Caco-2 (cell line): ENCODE data around the gene FADS3. TPM values are rescaled to one million over a fixed set of nuclear protein-coding genes. Genes with fewer than 3 reads are reported as not detected.
A peak's percentile ranks its signal among the peaks of the same experiment; 100 is the strongest.

Experiments
- BruUV-seq: library from RNA; stranded (reverse); fragments of 400-500 nt; replicated peaks from 2 replicates; lab custom pipeline; 2021; lab: Mats Ljungman, UMichigan
- CTCF ChIA-PET: fragments of 300-600 bp; sonication (Branson Sonifier 250); formaldehyde crosslinking; loops from one replicate; lab custom pipeline; 2022; ENCODE audit warnings: antibody characterized with exemption; lab: Charles Lee
- POLR2A ChIA-PET: fragments of 300-600 bp; sonication (Branson Sonifier 250); formaldehyde crosslinking; loops from one replicate; lab custom pipeline; 2022; ENCODE audit warnings: antibody characterized with exemption; lab: Charles Lee
- DNase-seq, 2 experiments: peaks; one replicate each; pipeline versions ENCODE4 v3.0.0 to v3.0.0-alpha.2; 2020 to 2022
- H3K27me3 ChIP-seq: replicated peaks from 2 replicates; pipeline ENCODE4 v1.6.0; 2011; ENCODE audit warnings: low read length; ENCODE audit not compliant: control insufficient read depth, insufficient read depth
- H3K36me3 ChIP-seq: 2 replicates; pipeline ENCODE4 v1.5.1; 2011; ENCODE audit warnings: low read length; ENCODE audit not compliant: control insufficient read depth, insufficient read depth
- H3K4me1 ChIP-seq: fragments of 250-450 bp; sonication (Bioruptor Pico); 2 replicates; pipeline ENCODE4 v1.5.1; 2020; ENCODE audit warnings: mild to moderate bottlenecking
- H3K4me3 ChIP-seq: 2 replicates; pipeline ENCODE4 v1.5.1; 2011; ENCODE audit warnings: low read depth, mild to moderate bottlenecking, control low read depth, low read length
- H3K9me3 ChIP-seq: fragments of 250-450 bp; sonication (Bioruptor Pico); 2 replicates; pipeline ENCODE4 v1.5.1; 2020; ENCODE audit warnings: mild to moderate bottlenecking, moderate library complexity
- H3K27ac Mint-ChIP-seq: one replicate; pipeline ENCODE4 v1.8.0; 2022; ENCODE audit warnings: mixed read lengths; ENCODE audit not compliant: unreplicated experiment
- H3K27me3 Mint-ChIP-seq: one replicate; pipeline ENCODE4 v1.8.0; 2022; ENCODE audit warnings: mixed read lengths; ENCODE audit not compliant: insufficient read depth, unreplicated experiment
- H3K36me3 Mint-ChIP-seq: one replicate; pipeline ENCODE4 v1.8.0; 2022; ENCODE audit warnings: mild to moderate bottlenecking, mixed read lengths; ENCODE audit not compliant: insufficient read depth, unreplicated experiment
- H3K4me1 Mint-ChIP-seq: one replicate; pipeline ENCODE4 v1.8.0; 2022; ENCODE audit warnings: low read depth, mixed read lengths; ENCODE audit not compliant: unreplicated experiment
- H3K4me3 Mint-ChIP-seq: one replicate; pipeline ENCODE4 v1.8.0; 2022; ENCODE audit warnings: mild to moderate bottlenecking, moderate library complexity, mixed read lengths; ENCODE audit not compliant: unreplicated experiment
- H3K9me3 Mint-ChIP-seq: one replicate; pipeline ENCODE4 v1.8.0; 2022; ENCODE audit warnings: mixed read lengths; ENCODE audit not compliant: unreplicated experiment
- CTCF ChIP-seq, 2 experiments: fragments of 200-600 bp in 1 of 2; IDR thresholded peaks; 1 replicate in 1 of 2; 2 replicates in 1 of 2; pipeline versions ENCODE4 v1.5.1 to v1.8.0; 2011 to 2022; ENCODE audit warnings: antibody characterized with exemption in 1 of 2, control low read depth in 1 of 2, inconsistent platforms in 1 of 2, low read depth in 1 of 2, low read length in 1 of 2, mild to moderate bottlenecking in 1 of 2, moderate library complexity in 1 of 2; ENCODE audit not compliant: insufficient read depth in 1 of 2, severe bottlenecking in 1 of 2, unreplicated experiment in 1 of 2
- intact Hi-C: fragments of 100-400 bp; cut with micrococcal nuclease; formaldehyde crosslinking; loops from one replicate; pipeline ENCODE4 v1.10.0; 2022; ENCODE audit not compliant: unreplicated experiment
- total RNA-seq: library from RNA; stranded (reverse); gene quantifications from 2 replicates; pipeline ENCODE4 v1.2.3, GENCODE V29; 2022

Gene FADS3
- total RNA-seq, 1 experiment from 2014 or later, result 32.7 TPM

GRCh38 chr11:61927501-61927900, 36.2 kb upstream of the FADS3 start:
- BruUV-seq, result no TSS peak
- TF ChIP-seq CTCF (IDR thresholded peaks at IDR 0.05; ENCODE audit: insufficient read depth in 1 of 2, low read depth in 1 of 2, low read length in 1 of 2, severe bottlenecking in 1 of 2, unreplicated experiment in 1 of 2), result no peak
- no peak overlapping the region for H3K27ac Mint-ChIP-seq
- no peaks in the 10 kb centered on the region for H3K36me3 ChIP-seq
- no peak overlapping the region for H3K4me3 ChIP-seq
- intact Hi-C loops, result no loop called here
- no peak for DNase-seq
- POLR2A ChIA-PET, result no interaction called here
- peaks cover 4% of the 10 kb centered on the region for H3K36me3 Mint-ChIP-seq
- no peaks in the 10 kb centered on the region for H3K27me3 Mint-ChIP-seq
- H3K9me3 ChIP-seq, result no peaks in the 10 kb centered on the region
- no peaks in the 10 kb centered on the region for H3K27me3 ChIP-seq
- no peak overlapping the region for H3K4me3 Mint-ChIP-seq
- H3K4me1 ChIP-seq, result peaks cover 32% of the 10 kb centered on the region
- CTCF ChIA-PET, result no interaction called here
- peaks cover 32% of the 10 kb centered on the region for H3K4me1 Mint-ChIP-seq
- no peaks in the 10 kb centered on the region for H3K9me3 Mint-ChIP-seq

- no peak overlapping the region for H3K4me3 ChIP-seq
- DNase-seq, result no peak
- no peak for TF ChIP-seq CTCF (IDR thresholded peaks at IDR 0.05; ENCODE audit: insufficient read depth in 1 of 2, low read depth in 1 of 2, low read length in 1 of 2, severe bottlenecking in 1 of 2, unreplicated experiment in 1 of 2)
- H3K36me3 Mint-ChIP-seq, result peaks cover 4% of the 10 kb centered on the region
- POLR2A ChIA-PET, result interaction anchor here (0.7 kb wide), 1 partner anchor 112 kb away, joined by 10 read pairs; no protein-coding TSS in a partner anchor
- H3K9me3 Mint-ChIP-seq, result no peaks in the 10 kb centered on the region
- H3K27me3 ChIP-seq, result no peaks in the 10 kb centered on the region
- no peaks in the 10 kb centered on the region for H3K9me3 ChIP-seq
- intact Hi-C loops, result no loop called here
- H3K36me3 ChIP-seq, result no peaks in the 10 kb centered on the region
- H3K4me1 ChIP-seq, result peaks cover 32% of the 10 kb centered on the region
- H3K4me1 Mint-ChIP-seq, result peaks cover 32% of the 10 kb centered on the region
- H3K4me3 Mint-ChIP-seq, result no peak overlapping the region
- BruUV-seq, result no TSS peak
- CTCF ChIA-PET, result interaction anchor here (0.9 to 1.4 kb wide), 4 partner anchors 21 to 155 kb away, joined by 3 to 8 read pairs (median 5); no protein-coding TSS in a partner anchor
- H3K27ac Mint-ChIP-seq, result no peak overlapping the region
- no peaks in the 10 kb centered on the region for H3K27me3 Mint-ChIP-seq
Measured at GRCh38 chr11:61926235-61926634, 34.9 kb upstream of the FADS3 start.

- ChIA-PET POLR2A (interaction anchor here (0.7 kb wide), 1 partner anchor 112 kb away, joined by 10 read pairs; no protein-coding TSS in a partner anchor), CTCF (interaction anchor here (0.6 to 1.4 kb wide), 5 partner anchors 22 to 155 kb away, joined by 3 to 8 read pairs (median 4); no protein-coding TSS in a partner anchor)
- H3K4me1 Mint-ChIP-seq, result peaks cover 32% of the 10 kb centered on the region
- peak overlapping the region; percentile 98 for H3K27ac Mint-ChIP-seq
- Histone ChIP-seq H3K27me3 (no peaks in the 10 kb centered on the region), H3K4me1 (peaks cover 34% of the 10 kb centered on the region), H3K9me3 (no peaks in the 10 kb centered on the region), H3K36me3 (no peaks in the 10 kb centered on the region), H3K4me3 (no peak overlapping the region)
- no peaks in the 10 kb centered on the region for H3K27me3 Mint-ChIP-seq
- no peak overlapping the region for H3K4me3 Mint-ChIP-seq
- intact Hi-C loops, result no loop called here
- DNase-seq, result no peak
- BruUV-seq, result no TSS peak
- H3K9me3 Mint-ChIP-seq, result no peaks in the 10 kb centered on the region
- peaks cover 4% of the 10 kb centered on the region for H3K36me3 Mint-ChIP-seq
- no peak for TF ChIP-seq CTCF (IDR thresholded peaks at IDR 0.05; ENCODE audit: insufficient read depth in 1 of 2, low read depth in 1 of 2, low read length in 1 of 2, severe bottlenecking in 1 of 2, unreplicated experiment in 1 of 2)
Measured at GRCh38 chr11:61925736-61926135, 34.4 kb upstream of the FADS3 start.
